ENCODE measurements around the gene COPS9.

The COPS9 gene

GRCh38 chr2:240146627-240147278 is 10.6 kb upstream of the COPS9 start:
- Histone ChIP-seq H3K27ac (ENCODE audit: low read length) (no peak overlapping the region), H3K27me3 (ENCODE audit: control insufficient read depth in 1 of 2, insufficient read depth in 2 of 2, low read length in 2 of 2) (peaks cover 25 to 34% of the 10 kb centered on the region in 2 donors), H3K9me3 (ENCODE audit: control insufficient read depth in 2 of 2, low read length in 2 of 2) (no peaks in the 10 kb centered on the region), H3K36me3 (ENCODE audit: control insufficient read depth in 2 of 2, insufficient read depth in 2 of 2, low read length in 2 of 2) (no peaks in the 10 kb centered on the region), H3K9ac (ENCODE audit: low read length in 2 of 2) (no peak overlapping the region), H3K4me3 (ENCODE audit: low read length in 2 of 2) (no peak overlapping the region), H3K4me1 (ENCODE audit: control insufficient read depth, insufficient read depth, low read length) (no peaks in the 10 kb centered on the region)

GRCh38 chr2:240146141-240146561 is 10.0 kb upstream of the COPS9 start:
- H3K4me3 ChIP-seq (ENCODE audit: low read length in 2 of 2): no peak overlapping the region
- no peak overlapping the region for H3K27ac ChIP-seq (ENCODE audit: low read length)
- no peaks in the 10 kb centered on the region for H3K9me3 ChIP-seq (ENCODE audit: control insufficient read depth in 2 of 2, low read length in 2 of 2)
- no peak overlapping the region for H3K9ac ChIP-seq (ENCODE audit: low read length in 2 of 2)
- no peaks in the 10 kb centered on the region for H3K36me3 ChIP-seq (ENCODE audit: control insufficient read depth in 2 of 2, insufficient read depth in 2 of 2, low read length in 2 of 2)
- H3K27me3 ChIP-seq (ENCODE audit: control insufficient read depth in 1 of 2, insufficient read depth in 2 of 2, low read length in 2 of 2): peaks cover 22 to 28% of the 10 kb centered on the region in 2 donors
- H3K4me1 ChIP-seq (ENCODE audit: control insufficient read depth, insufficient read depth, low read length): no peaks in the 10 kb centered on the region

- Histone ChIP-seq H3K27ac (ENCODE audit: low read length) (no peak overlapping the region), H3K36me3 (ENCODE audit: control insufficient read depth in 2 of 2, insufficient read depth in 2 of 2, low read length in 2 of 2) (no peaks in the 10 kb centered on the region), H3K27me3 (ENCODE audit: control insufficient read depth in 1 of 2, insufficient read depth in 2 of 2, low read length in 2 of 2) (peaks cover 18 to 27% of the 10 kb centered on the region in 2 donors), H3K4me3 (ENCODE audit: low read length in 2 of 2) (no peak overlapping the region), H3K4me1 (ENCODE audit: control insufficient read depth, insufficient read depth, low read length) (no peaks in the 10 kb centered on the region), H3K9ac (ENCODE audit: low read length in 2 of 2) (no peak overlapping the region), H3K9me3 (ENCODE audit: control insufficient read depth in 2 of 2, low read length in 2 of 2) (no peaks in the 10 kb centered on the region)
Measured at GRCh38 chr2:240145461-240145860, 9.4 kb upstream of the COPS9 start.

GRCh38 chr2:240144649-240145261 is 8.7 kb upstream of the COPS9 start:
- peaks cover 11 to 23% of the 10 kb centered on the region in 2 donors for H3K27me3 ChIP-seq (ENCODE audit: control insufficient read depth in 1 of 2, insufficient read depth in 2 of 2, low read length in 2 of 2)

GRCh38 chr2:240143801-240144648 is 7.9 kb upstream of the COPS9 start:
- Histone ChIP-seq H3K4me1 (ENCODE audit: control insufficient read depth, insufficient read depth, low read length) (no peaks in the 10 kb centered on the region), H3K27ac (ENCODE audit: low read length) (no peak overlapping the region), H3K9ac (ENCODE audit: low read length in 2 of 2) (no peak overlapping the region), H3K27me3 (ENCODE audit: control insufficient read depth in 1 of 2, insufficient read depth in 2 of 2, low read length in 2 of 2) (peaks cover 8 to 18% of the 10 kb centered on the region in 2 donors), H3K9me3 (ENCODE audit: control insufficient read depth in 2 of 2, low read length in 2 of 2) (no peaks in the 10 kb centered on the region), H3K36me3 (ENCODE audit: control insufficient read depth in 2 of 2, insufficient read depth in 2 of 2, low read length in 2 of 2) (no peaks in the 10 kb centered on the region), H3K4me3 (ENCODE audit: low read length in 2 of 2) (no peak overlapping the region)

More at GRCh38 chr2:240144649-240145261, 8.7 kb upstream of the COPS9 start:
- Histone ChIP-seq H3K36me3 (ENCODE audit: control insufficient read depth in 2 of 2, insufficient read depth in 2 of 2, low read length in 2 of 2) (no peaks in the 10 kb centered on the region), H3K4me1 (ENCODE audit: control insufficient read depth, insufficient read depth, low read length) (no peaks in the 10 kb centered on the region), H3K9me3 (ENCODE audit: control insufficient read depth in 2 of 2, low read length in 2 of 2) (no peaks in the 10 kb centered on the region), H3K9ac (ENCODE audit: low read length in 2 of 2) (no peak overlapping the region), H3K27ac (ENCODE audit: low read length) (no peak overlapping the region), H3K4me3 (ENCODE audit: low read length in 2 of 2) (no peak overlapping the region)

GRCh38 chr2:240143276-240143675 is 7.2 kb upstream of the COPS9 start:
- Histone ChIP-seq H3K36me3 (ENCODE audit: control insufficient read depth in 2 of 2, insufficient read depth in 2 of 2, low read length in 2 of 2) (no peaks in the 10 kb centered on the region), H3K4me1 (ENCODE audit: control insufficient read depth, insufficient read depth, low read length) (no peaks in the 10 kb centered on the region), H3K27ac (ENCODE audit: low read length) (no peak overlapping the region), H3K9ac (ENCODE audit: low read length in 2 of 2) (no peak overlapping the region), H3K9me3 (ENCODE audit: control insufficient read depth in 2 of 2, low read length in 2 of 2) (no peaks in the 10 kb centered on the region), H3K4me3 (ENCODE audit: low read length in 2 of 2) (no peak overlapping the region), H3K27me3 (ENCODE audit: control insufficient read depth in 1 of 2, insufficient read depth in 2 of 2, low read length in 2 of 2) (peaks cover 8 to 12% of the 10 kb centered on the region in 2 donors)

- no peak overlapping the region for H3K27ac ChIP-seq (ENCODE audit: low read length)
Measured at GRCh38 chr2:240142859-240143258, 6.8 kb upstream of the COPS9 start.

GRCh38 chr2:240142256-240142775 is 6.2 kb upstream of the COPS9 start:
- no peak overlapping the region for H3K9ac ChIP-seq (ENCODE audit: low read length in 2 of 2)
- no peak overlapping the region for H3K4me3 ChIP-seq (ENCODE audit: low read length in 2 of 2)
- H3K4me1 ChIP-seq (ENCODE audit: control insufficient read depth, insufficient read depth, low read length): no peaks in the 10 kb centered on the region
- H3K9me3 ChIP-seq (ENCODE audit: control insufficient read depth in 2 of 2, low read length in 2 of 2): no peaks in the 10 kb centered on the region
- no peaks in the 10 kb centered on the region for H3K36me3 ChIP-seq (ENCODE audit: control insufficient read depth in 2 of 2, insufficient read depth in 2 of 2, low read length in 2 of 2)
- peaks cover 8 to 10% of the 10 kb centered on the region in 2 donors for H3K27me3 ChIP-seq (ENCODE audit: control insufficient read depth in 1 of 2, insufficient read depth in 2 of 2, low read length in 2 of 2)
- H3K27ac ChIP-seq (ENCODE audit: low read length): no peak overlapping the region

More at GRCh38 chr2:240142859-240143258, 6.8 kb upstream of the COPS9 start:
- no peaks in the 10 kb centered on the region for H3K9me3 ChIP-seq (ENCODE audit: control insufficient read depth in 2 of 2, low read length in 2 of 2)
- no peaks in the 10 kb centered on the region for H3K36me3 ChIP-seq (ENCODE audit: control insufficient read depth in 2 of 2, insufficient read depth in 2 of 2, low read length in 2 of 2)
- peaks cover 8 to 10% of the 10 kb centered on the region in 2 donors for H3K27me3 ChIP-seq (ENCODE audit: control insufficient read depth in 1 of 2, insufficient read depth in 2 of 2, low read length in 2 of 2)
- H3K4me3 ChIP-seq (ENCODE audit: low read length in 2 of 2): no peak overlapping the region
- no peaks in the 10 kb centered on the region for H3K4me1 ChIP-seq (ENCODE audit: control insufficient read depth, insufficient read depth, low read length)
- no peak overlapping the region for H3K9ac ChIP-seq (ENCODE audit: low read length in 2 of 2)

- no peak overlapping the region for H3K9ac ChIP-seq (ENCODE audit: low read length in 2 of 2)
- H3K27ac ChIP-seq (ENCODE audit: low read length): no peak overlapping the region
- H3K4me3 ChIP-seq (ENCODE audit: low read length in 2 of 2): no peak overlapping the region
- no peaks in the 10 kb centered on the region for H3K36me3 ChIP-seq (ENCODE audit: control insufficient read depth in 2 of 2, insufficient read depth in 2 of 2, low read length in 2 of 2)
- peaks cover 8 to 10% of the 10 kb centered on the region in 2 donors for H3K27me3 ChIP-seq (ENCODE audit: control insufficient read depth in 1 of 2, insufficient read depth in 2 of 2, low read length in 2 of 2)
- H3K4me1 ChIP-seq (ENCODE audit: control insufficient read depth, insufficient read depth, low read length): peaks cover 4% of the 10 kb centered on the region
- H3K9me3 ChIP-seq (ENCODE audit: control insufficient read depth in 2 of 2, low read length in 2 of 2): no peaks in the 10 kb centered on the region
Measured at GRCh38 chr2:240141736-240142135, 5.6 kb upstream of the COPS9 start.

GRCh38 chr2:240140920-240141319 is 4.8 kb upstream of the COPS9 start:
- no peaks in the 10 kb centered on the region for H3K36me3 ChIP-seq (ENCODE audit: control insufficient read depth in 2 of 2, insufficient read depth in 2 of 2, low read length in 2 of 2)

More at GRCh38 chr2:240140920-240141319, 4.8 kb upstream of the COPS9 start:
- H3K9ac ChIP-seq (ENCODE audit: low read length in 2 of 2): no peak overlapping the region
- no peak overlapping the region for H3K27ac ChIP-seq (ENCODE audit: low read length)
- no peak overlapping the region for H3K4me3 ChIP-seq (ENCODE audit: low read length in 2 of 2)
- peaks cover 6% of the 10 kb centered on the region for H3K4me1 ChIP-seq (ENCODE audit: control insufficient read depth, insufficient read depth, low read length)
- peaks cover 5 to 10% of the 10 kb centered on the region in 2 donors for H3K27me3 ChIP-seq (ENCODE audit: control insufficient read depth in 1 of 2, insufficient read depth in 2 of 2, low read length in 2 of 2)
- no peaks in the 10 kb centered on the region for H3K9me3 ChIP-seq (ENCODE audit: control insufficient read depth in 2 of 2, low read length in 2 of 2)
